ENCODE results near the gene ZNF862.
"Not testable (repeated sequence)": the region's sequence is repeated elsewhere in the genome, so short reads cannot be mapped to it uniquely, and the experiment has no call there.

- TF ChIP-seq CTCF (conservative IDR thresholded peaks at IDR 0.05; ENCODE audit: low read depth, low read length); EZH2 (IDR thresholded peaks at IDR 0.05; ENCODE audit: borderline replicate concordance, low read depth, low read length, poor library complexity, severe bottlenecking): not testable (repeated sequence)
These were observed 72.0 kb downstream of the ZNF862 start for GRCh38 chr7:149910219-149910618.
